GM23248 (cell line): ENCODE measurements around the gene DOC2A. TPM values are rescaled to one million over a fixed set of nuclear protein-coding genes. Genes with fewer than 3 reads are reported as not detected.

Experiments used
- DNase-seq: peaks from one replicate; pipeline ENCODE4 v3.0.0-alpha.2; 2015
- H2AFZ ChIP-seq: fragments of 200-600 bp; sonication (generic); 2 replicates; pipeline ENCODE4 v1.6.1; 2016; ENCODE audit warnings: antibody characterized with exemption
- H3F3A ChIP-seq: fragments of 200-600 bp; sonication (generic); 2 replicates; pipeline ENCODE4 v1.6.1; 2016; ENCODE audit warnings: mild to moderate bottlenecking, antibody characterized with exemption, mixed run types; ENCODE audit not compliant: insufficient read depth
- H3K27ac ChIP-seq: fragments of 200-600 bp; sonication (generic); 2 replicates; pipeline ENCODE4 v1.5.1; 2016; ENCODE audit warnings: mild to moderate bottlenecking
- H3K27me3 ChIP-seq: fragments of 200-600 bp; sonication (generic); replicated peaks from 2 replicates; pipeline ENCODE4 v1.6.1; 2016; ENCODE audit warnings: mild to moderate bottlenecking; ENCODE audit not compliant: insufficient read depth
- H3K36me3 ChIP-seq: fragments of 200-600 bp; sonication (generic); 2 replicates; pipeline ENCODE4 v1.6.1; 2016; ENCODE audit warnings: low read depth, mild to moderate bottlenecking
- H3K4me1 ChIP-seq: fragments of 200-600 bp; sonication (generic); 2 replicates; pipeline ENCODE4 v1.6.1; 2016; ENCODE audit warnings: mild to moderate bottlenecking; ENCODE audit not compliant: insufficient read depth
- H3K4me2 ChIP-seq: fragments of 200-600 bp; sonication (generic); one replicate; pipeline ENCODE4 v1.6.1; 2016; ENCODE audit warnings: mild to moderate bottlenecking; ENCODE audit not compliant: unreplicated experiment
- H3K4me3 ChIP-seq: fragments of 200-600 bp; sonication (generic); 2 replicates; pipeline ENCODE4 v1.5.1; 2016; ENCODE audit warnings: mild to moderate bottlenecking
- H3K79me2 ChIP-seq: fragments of 200-600 bp; sonication (generic); 2 replicates; pipeline ENCODE4 v1.6.1; 2016; ENCODE audit warnings: mild to moderate bottlenecking; ENCODE audit not compliant: insufficient read depth
- H3K9ac ChIP-seq: fragments of 200-600 bp; sonication (generic); 2 replicates; pipeline ENCODE4 v1.6.1; 2016; ENCODE audit warnings: mild to moderate bottlenecking
- H3K9me2 ChIP-seq: fragments of 200-600 bp; sonication (generic); 2 replicates; pipeline ENCODE4 v1.6.1; 2016; ENCODE audit warnings: mixed run types, mild to moderate bottlenecking, moderate library complexity; ENCODE audit not compliant: insufficient read depth
- H3K9me3 ChIP-seq: fragments of 200-600 bp; sonication (generic); one replicate; pipeline ENCODE4 v1.6.1; 2017; ENCODE audit warnings: low read depth
- H4K20me1 ChIP-seq: fragments of 200-600 bp; sonication (generic); 2 replicates; pipeline ENCODE4 v1.6.0; 2016; ENCODE audit not compliant: insufficient read depth
- EZH2 ChIP-seq: fragments of 200-600 bp; sonication (generic); IDR thresholded peaks from 2 replicates; pipeline ENCODE4 v1.6.1; 2018; ENCODE audit warnings: antibody characterized with exemption, mild to moderate bottlenecking; ENCODE audit not compliant: insufficient read depth, poor library complexity, severe bottlenecking
- EZH2phosphoT487 ChIP-seq: fragments of 200-600 bp; sonication (generic); IDR thresholded peaks from 2 replicates; pipeline ENCODE4 v1.6.1; 2018; ENCODE audit warnings: antibody characterized with exemption, moderate library complexity, mild to moderate bottlenecking, low read depth; ENCODE audit not compliant: insufficient read depth
- WGBS, 2 experiments: methylation state at CpG; one replicate each; pipeline ENCODE4 v1.1.6; 2015 to 2017; ENCODE audit warnings: low lambda C conversion rate in 2 of 2, low coverage in 1 of 2; ENCODE audit errors: missing lambda C conversion rate in 2 of 2; 5-methylcytosine and 5-hydroxymethylcytosine counted together
- in situ Hi-C: fragments of 300-500 bp; cut with MboI; formaldehyde crosslinking; loops from 2 replicates; pipeline ENCODE4 v1.15.0; 2020
- polyA plus RNA-seq: library from polyadenylated mRNA; unstranded; fragments of >200 nt; fragmentation: Nextera tagmentation; extraction: Ambion mirVana; gene quantifications from 2 replicates; pipeline ENCODE4 v1.2.1, GENCODE V29; 2016
- total RNA-seq: library from RNA; depleted of rRNA; stranded (reverse); fragments of >200 nt; shearing (Covaris generic); gene quantifications from 2 replicates; pipeline ENCODE4 v1.2.3, GENCODE V29; 2014

The DOC2A gene
- total and polyA plus RNA-seq, 2 experiments from 2014 or later = not detected

DNA sequence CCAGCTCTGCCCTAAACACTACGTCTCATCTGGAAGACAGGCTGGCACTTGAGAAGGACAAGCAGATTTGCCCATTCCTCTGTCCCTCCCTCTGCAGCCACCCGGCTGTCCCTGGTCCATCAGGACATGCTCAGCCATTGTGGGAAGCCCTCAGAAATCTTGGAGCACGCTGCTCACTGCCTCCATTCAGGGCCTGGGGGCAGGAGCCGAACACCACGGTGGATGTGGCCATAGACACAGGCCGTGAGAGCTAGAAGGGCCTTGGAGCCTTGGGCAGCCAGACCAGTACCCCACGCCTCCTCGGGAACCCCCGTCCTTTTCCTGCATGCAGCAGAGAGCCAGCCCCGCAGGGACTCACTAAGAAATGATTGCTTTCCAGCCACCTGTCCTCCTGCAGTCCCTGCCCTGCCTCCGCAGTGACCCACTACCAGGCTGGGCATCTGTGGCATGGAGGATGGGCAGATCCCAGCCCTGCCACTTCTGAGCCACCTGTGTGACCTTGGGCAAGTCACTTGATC lies 3.4 kb downstream of the DOC2A start:
- H3K4me2 ChIP-seq = no peak overlapping the region
- no peaks in the 10 kb centered on the region for H3F3A ChIP-seq
- no peaks in the 10 kb centered on the region for H3K36me3 ChIP-seq
- no peak overlapping the region for H3K9ac ChIP-seq
- in situ Hi-C loops = no loop called here
- H3K4me3 ChIP-seq = no peak overlapping the region
- H3K4me1 ChIP-seq = no peaks in the 10 kb centered on the region
- no peak for TF ChIP-seq EZH2
- no peak for TF ChIP-seq EZH2phosphoT487
- no peaks in the 10 kb centered on the region for H4K20me1 ChIP-seq
- 77 to 78% methylated on average over 11 of the region's 11 CpGs for WGBS, 2 experiments
- H3K79me2 ChIP-seq = no peaks in the 10 kb centered on the region
- DNase-seq = no peak
- peaks cover 15% of the 10 kb centered on the region; the same call in 1 of the 2 replicates for H3K27me3 ChIP-seq
- H3K9me2 ChIP-seq = no peaks in the 10 kb centered on the region
- H3K27ac ChIP-seq = no peak overlapping the region
- no peaks in the 10 kb centered on the region for H3K9me3 ChIP-seq
- no peak overlapping the region for H2AFZ ChIP-seq

DNA sequence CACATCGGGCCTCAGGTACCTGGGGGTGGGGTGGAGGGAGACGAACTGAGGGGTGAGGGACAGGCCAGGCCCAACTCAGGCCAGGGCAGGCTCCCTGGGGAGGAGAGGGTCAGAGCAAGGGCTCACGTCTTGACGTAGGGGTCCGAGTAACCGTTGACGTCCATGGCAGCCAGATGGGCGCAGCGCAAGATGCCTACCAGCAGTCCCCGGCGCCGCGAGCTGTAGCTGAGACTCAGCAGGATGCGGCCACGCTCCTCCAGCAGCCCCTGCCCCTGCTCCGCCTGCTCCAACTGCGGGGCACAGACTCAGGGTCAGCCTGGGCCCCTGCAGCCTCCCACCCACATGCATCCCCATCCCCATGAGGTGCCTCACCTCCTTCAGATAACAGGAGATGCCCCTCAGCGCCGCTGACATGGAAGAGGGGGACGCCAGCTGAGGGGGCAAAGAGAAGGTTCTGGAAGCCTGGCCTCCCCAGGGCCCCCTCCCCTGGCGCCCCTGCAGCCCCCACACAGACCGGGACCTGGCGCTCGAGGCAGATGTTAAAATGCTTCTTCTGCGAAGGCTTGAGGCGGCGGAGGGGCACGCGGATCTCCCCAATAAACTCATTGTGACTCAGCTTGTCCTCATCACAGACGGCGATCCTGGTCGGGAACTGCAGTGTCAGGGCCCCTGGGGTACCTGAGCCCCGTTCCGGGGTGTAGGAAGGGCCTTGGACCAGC lies 4.0 kb downstream of the DOC2A start:
- Histone ChIP-seq H3K36me3 (no peaks in the 10 kb centered on the region), H3K79me2 (no peaks in the 10 kb centered on the region), H3F3A (no peaks in the 10 kb centered on the region), H3K27ac (no peak overlapping the region), H3K4me3 (no peak overlapping the region), H3K9me2 (no peaks in the 10 kb centered on the region), H3K9ac (no peak overlapping the region), H3K27me3 (peaks cover 13% of the 10 kb centered on the region; the same call in 1 of the 2 replicates), H3K9me3 (no peaks in the 10 kb centered on the region), H2AFZ (no peak overlapping the region), H4K20me1 (no peaks in the 10 kb centered on the region), H3K4me2 (no peak overlapping the region), H3K4me1 (no peaks in the 10 kb centered on the region)
- 79 to 81% methylated on average over 34 of the region's 34 CpGs for WGBS, 2 experiments
- in situ Hi-C loops = no loop called here
- no peak for DNase-seq
- TF ChIP-seq EZH2 (no peak), EZH2phosphoT487 (no peak)

DNA sequence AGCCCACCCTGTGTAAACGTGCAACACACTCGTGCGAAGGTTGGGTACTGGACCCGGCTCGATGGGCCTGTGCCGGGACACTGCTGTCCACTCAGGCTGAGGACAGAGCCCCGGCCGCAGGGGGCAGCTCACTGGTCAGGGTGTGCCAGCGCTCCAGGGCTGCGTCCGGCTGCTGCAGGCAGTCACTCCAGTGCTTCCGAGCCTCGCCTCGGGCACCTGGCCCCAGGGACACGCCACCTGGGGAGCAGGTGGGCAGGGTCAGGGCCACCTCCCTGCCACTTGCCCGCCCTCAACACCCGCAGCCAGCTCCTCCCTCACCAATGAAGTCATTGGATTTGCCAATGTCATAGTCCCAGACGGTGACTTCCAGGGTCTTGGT lies 4.7 kb downstream of the DOC2A start:
- no peak for DNase-seq
- no peaks in the 10 kb centered on the region for H3K9me3 ChIP-seq
- no peak overlapping the region for H2AFZ ChIP-seq
- H3K79me2 ChIP-seq = no peaks in the 10 kb centered on the region
- no peak overlapping the region for H3K4me2 ChIP-seq
- H3F3A ChIP-seq = no peaks in the 10 kb centered on the region
- in situ Hi-C loops = no loop called here
- no peak overlapping the region for H3K27ac ChIP-seq
- no peaks in the 10 kb centered on the region for H3K4me1 ChIP-seq
- no peak overlapping the region for H3K4me3 ChIP-seq
- no peaks in the 10 kb centered on the region for H3K36me3 ChIP-seq
- no peak for TF ChIP-seq EZH2
- TF ChIP-seq EZH2phosphoT487 = no peak
- H3K9me2 ChIP-seq = no peaks in the 10 kb centered on the region
- 76 to 81% methylated on average over 16 to 18 of the region's 18 CpGs for WGBS, 2 experiments
- H3K9ac ChIP-seq = no peak overlapping the region
- peaks cover 9% of the 10 kb centered on the region; the same call in 1 of the 2 replicates for H3K27me3 ChIP-seq
- H4K20me1 ChIP-seq = no peaks in the 10 kb centered on the region

DNA sequence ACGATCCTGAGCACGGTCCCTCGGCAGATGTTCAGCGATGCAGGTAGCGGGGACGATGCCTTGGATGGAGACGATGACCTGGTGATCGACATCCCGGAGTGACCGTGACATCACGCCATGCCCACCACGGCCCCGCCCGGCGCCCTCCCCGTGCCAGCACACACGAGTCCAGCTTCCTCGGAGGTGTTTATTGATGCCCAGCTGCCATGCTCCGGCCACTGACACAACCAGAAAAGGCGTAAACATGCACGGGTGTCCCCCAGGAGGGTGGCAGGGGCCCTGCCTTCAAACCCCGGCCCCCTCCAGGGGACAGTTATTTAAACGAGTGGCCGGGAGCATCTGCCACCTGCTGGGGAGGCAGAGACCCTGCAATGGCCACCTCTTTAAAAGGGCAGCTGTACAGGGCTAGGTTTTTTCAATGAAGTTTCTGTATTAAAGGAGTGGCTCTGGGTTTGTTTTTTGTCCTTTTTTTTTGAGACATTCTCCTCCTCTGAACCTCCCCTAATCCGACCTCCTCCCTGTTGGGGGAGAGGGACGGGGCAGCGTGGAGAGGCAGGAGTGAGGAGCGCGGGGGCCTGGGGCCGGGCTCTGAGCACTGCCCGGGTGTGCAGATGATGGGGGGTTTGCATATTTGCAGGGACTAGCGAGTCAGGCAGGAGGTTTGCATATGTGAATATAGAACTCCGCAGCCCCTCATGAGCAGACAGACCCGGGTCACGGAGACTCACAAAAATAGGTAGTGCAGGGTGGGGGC lies 5.3 kb downstream of the DOC2A start:
- Histone ChIP-seq H3K79me2 (no peaks in the 10 kb centered on the region), H3K27ac (no peak overlapping the region), H4K20me1 (no peaks in the 10 kb centered on the region), H2AFZ (no peak overlapping the region), H3K27me3 (peaks cover 9% of the 10 kb centered on the region; the same call in 1 of the 2 replicates), H3K4me1 (no peaks in the 10 kb centered on the region), H3K4me3 (no peak overlapping the region), H3K36me3 (no peaks in the 10 kb centered on the region), H3F3A (no peaks in the 10 kb centered on the region), H3K9ac (no peak overlapping the region), H3K9me2 (no peaks in the 10 kb centered on the region), H3K9me3 (no peaks in the 10 kb centered on the region), H3K4me2 (no peak overlapping the region)
- in situ Hi-C loops = no loop called here
- 58 to 62% methylated on average over 20 to 35 of the region's 35 CpGs for WGBS, 2 experiments
- TF ChIP-seq EZH2 (no peak), EZH2phosphoT487 (no peak)
- DNase-seq = peak; percentile 75
